Anterior cingulate cortex (tissue), 58 donors: ENCODE results near the gene CELSR2.
"Not testable (repeated sequence)": the region's sequence is repeated elsewhere in the genome, so short reads cannot be mapped to it uniquely, and the experiment has no call there.

ENCODE experiments used
- DNase-seq, 58 donors: peaks; one replicate each; lab custom pipeline; 2025; lab: John Stamatoyannopoulos, UW

The CELSR2 gene

GRCh38 chr1:109248797-109249629 is at the start of gene CELSR2:
CELSR2 (plus strand) TSS chr1:109249539; CDS start chr1:109250080, 541 bp downstream.
- DNase-seq = peak in 40 of 58 donors; percentile 29 to 77 (median 50)

- DNase-seq = no peak
These were observed 49.6 kb upstream of the CELSR2 start for GRCh38 chr1:109199710-109200109.

- DNase-seq = peak in 47 of 58 donors; percentile 10 to 76 (median 43)
These were observed 48.1 kb upstream of the CELSR2 start for GRCh38 chr1:109201123-109201703.

GRCh38 chr1:109204484-109204883 is 44.9 kb upstream of the CELSR2 start:
- no peak for DNase-seq

GRCh38 chr1:109206339-109206738 is 43.0 kb upstream of the CELSR2 start:
- DNase-seq = no peak

GRCh38 chr1:109207467-109208103 is 41.8 kb upstream of the CELSR2 start:
- no peak for DNase-seq

GRCh38 chr1:109208394-109208793 is 40.9 kb upstream of the CELSR2 start:
- DNase-seq = no peak

- DNase-seq = no peak
These were observed 40.4 kb upstream of the CELSR2 start for GRCh38 chr1:109208836-109209463.

- no peak for DNase-seq
These were observed 39.3 kb upstream of the CELSR2 start for GRCh38 chr1:109210058-109210457.

- no peak for DNase-seq
These were observed 36.0 kb upstream of the CELSR2 start for GRCh38 chr1:109213345-109213823.

- peak in 57 of 58 donors; percentile 63 to 92 (median 84) for DNase-seq
These were observed 35.3 kb upstream of the CELSR2 start, which contains the start of gene SARS1 for GRCh38 chr1:109213824-109214693. SARS1 (plus strand) TSS chr1:109213918; CDS start chr1:109213993, 75 bp downstream.

- peak in 11 of 58 donors; percentile 3 to 49 (median 28) for DNase-seq
These were observed 34.4 kb upstream of the CELSR2 start for GRCh38 chr1:109214695-109215623.

- no peak for DNase-seq
These were observed 32.7 kb upstream of the CELSR2 start for GRCh38 chr1:109216662-109217061.

- no peak for DNase-seq
These were observed 30.8 kb upstream of the CELSR2 start for GRCh38 chr1:109218516-109218915.

- not testable (repeated sequence) for DNase-seq
These were observed 28.1 kb upstream of the CELSR2 start for GRCh38 chr1:109221201-109221600.

GRCh38 chr1:109225308-109225707 is 24.0 kb upstream of the CELSR2 start:
- no peak for DNase-seq

GRCh38 chr1:109225711-109226445 is 23.5 kb upstream of the CELSR2 start:
- DNase-seq = no peak

- DNase-seq = no peak
These were observed 21.2 kb upstream of the CELSR2 start for GRCh38 chr1:109228167-109228566.
